Measurements from ENCODE around the gene LRRC7.

LRRC7 gene

GRCh38 chr1:69638673-69639072 lies 71.0 kb downstream of the LRRC7 start:
- no peak overlapping the region for H3K4me3 ChIP-seq (ENCODE audit: low read depth, low read length)
- no peak for DNase-seq (ENCODE audit: low read depth)
- no peak for TF ChIP-seq CTCF (IDR thresholded peaks at IDR 0.05; ENCODE audit: low read depth, low read length, missing control alignments)

- no peak for DNase-seq (ENCODE audit: low read depth)
- no peak for TF ChIP-seq CTCF (IDR thresholded peaks at IDR 0.05; ENCODE audit: low read depth, low read length, missing control alignments)
- H3K4me3 ChIP-seq (ENCODE audit: low read depth, low read length) = no peak overlapping the region
These were observed 71.4 kb downstream of the LRRC7 start for GRCh38 chr1:69639159-69639558.

- DNase-seq (ENCODE audit: low read depth) = no peak
- TF ChIP-seq CTCF (IDR thresholded peaks at IDR 0.05; ENCODE audit: low read depth, low read length, missing control alignments) = no peak
- no peak overlapping the region for H3K4me3 ChIP-seq (ENCODE audit: low read depth, low read length)
These were observed 75.5 kb downstream of the LRRC7 start for GRCh38 chr1:69643266-69643665.

- TF ChIP-seq CTCF (IDR thresholded peaks at IDR 0.05; ENCODE audit: low read depth, low read length, missing control alignments) = no peak
- no peak overlapping the region for H3K4me3 ChIP-seq (ENCODE audit: low read depth, low read length)
- no peak for DNase-seq (ENCODE audit: low read depth)
These were observed 77.8 kb downstream of the LRRC7 start for GRCh38 chr1:69645477-69645876.

- no peak for DNase-seq (ENCODE audit: low read depth)
- H3K4me3 ChIP-seq (ENCODE audit: low read depth, low read length) = no peak overlapping the region
These were observed 80.8 kb downstream of the LRRC7 start for GRCh38 chr1:69648486-69648885.

GRCh38 chr1:69649383-69649990 lies 81.8 kb downstream of the LRRC7 start:
- TF ChIP-seq CTCF (IDR thresholded peaks at IDR 0.05; ENCODE audit: low read depth, low read length, missing control alignments) = no peak
- no peak for DNase-seq (ENCODE audit: low read depth)
- H3K4me3 ChIP-seq (ENCODE audit: low read depth, low read length) = no peak overlapping the region

More at GRCh38 chr1:69648486-69648885, 80.8 kb downstream of the LRRC7 start:
- no peak for TF ChIP-seq CTCF (IDR thresholded peaks at IDR 0.05; ENCODE audit: low read depth, low read length, missing control alignments)

GRCh38 chr1:69650779-69651178 lies 83.1 kb downstream of the LRRC7 start:
- no peak for DNase-seq (ENCODE audit: low read depth)
- TF ChIP-seq CTCF (IDR thresholded peaks at IDR 0.05; ENCODE audit: low read depth, low read length, missing control alignments) = no peak
- no peak overlapping the region for H3K4me3 ChIP-seq (ENCODE audit: low read depth, low read length)
